GM19395 (cell line): ENCODE data around the gene RSF1.

Experiments used
- ATAC-seq: cut with Tn5 transposase; IDR thresholded peaks from one replicate; pipeline ENCODE4 v1.9.1; 2021; ENCODE audit warnings: mild to moderate bottlenecking, moderate library complexity; ENCODE audit not compliant: unreplicated experiment

The RSF1 gene

DNA sequence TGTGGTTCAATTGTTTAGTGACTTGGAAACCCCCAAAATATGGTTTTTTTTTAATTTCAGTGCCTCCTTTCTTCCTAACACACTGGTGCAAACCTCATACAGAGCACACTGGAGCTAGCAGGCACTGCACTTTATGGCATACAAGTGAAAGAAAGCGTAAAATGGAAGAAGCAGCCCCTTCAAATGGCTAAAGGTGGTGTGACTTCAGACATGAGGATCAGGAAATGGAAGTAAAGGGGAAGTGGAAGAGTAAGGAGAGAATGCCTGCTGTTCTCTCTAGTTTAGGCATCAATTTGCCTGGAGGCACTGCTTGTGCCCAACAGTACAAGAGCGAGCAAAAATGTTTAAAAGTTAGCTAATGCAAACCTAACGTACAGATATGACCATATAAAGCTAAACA is 5.7 kb downstream of the RSF1 start:
- no peak for ATAC-seq

DNA sequence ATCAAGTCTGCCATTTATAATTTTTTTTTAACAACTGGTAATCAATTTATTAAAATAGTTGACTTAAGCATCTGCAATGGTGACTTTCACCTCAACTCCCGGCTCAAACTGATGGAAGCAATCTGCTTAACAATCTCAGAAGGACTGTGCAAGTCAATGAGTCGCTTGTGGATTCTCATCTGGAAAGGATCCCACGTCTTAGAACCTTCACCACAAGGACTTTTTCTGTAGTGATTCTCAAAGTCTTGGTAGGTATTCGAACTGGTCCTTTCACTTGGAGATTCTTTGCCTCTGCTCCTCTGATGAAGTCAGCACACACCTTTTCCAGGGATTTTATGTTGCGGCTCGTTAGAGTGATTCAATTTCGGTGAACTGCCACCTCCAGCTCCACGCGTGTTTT is 7.3 kb downstream of the RSF1 start:
- no peak for ATAC-seq

DNA sequence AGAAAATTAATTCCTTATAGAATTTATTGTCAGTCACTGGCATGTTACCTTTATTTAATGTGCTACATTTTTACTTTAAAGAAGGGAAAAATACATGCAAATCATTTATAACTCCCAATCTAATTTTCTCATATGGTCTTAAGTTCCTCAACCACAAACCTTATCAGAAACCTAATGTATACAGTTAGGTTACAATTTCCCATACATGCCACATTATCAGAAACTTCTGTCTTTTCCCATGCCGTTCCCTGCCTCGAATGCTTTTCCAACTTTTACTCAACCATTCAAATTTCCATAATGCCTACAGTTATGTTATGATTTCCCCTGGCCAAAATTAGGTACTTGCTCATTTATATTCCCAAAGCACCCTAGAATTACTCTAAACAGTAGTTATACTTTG is 13.5 kb downstream of the RSF1 start:
- no peak for ATAC-seq

DNA sequence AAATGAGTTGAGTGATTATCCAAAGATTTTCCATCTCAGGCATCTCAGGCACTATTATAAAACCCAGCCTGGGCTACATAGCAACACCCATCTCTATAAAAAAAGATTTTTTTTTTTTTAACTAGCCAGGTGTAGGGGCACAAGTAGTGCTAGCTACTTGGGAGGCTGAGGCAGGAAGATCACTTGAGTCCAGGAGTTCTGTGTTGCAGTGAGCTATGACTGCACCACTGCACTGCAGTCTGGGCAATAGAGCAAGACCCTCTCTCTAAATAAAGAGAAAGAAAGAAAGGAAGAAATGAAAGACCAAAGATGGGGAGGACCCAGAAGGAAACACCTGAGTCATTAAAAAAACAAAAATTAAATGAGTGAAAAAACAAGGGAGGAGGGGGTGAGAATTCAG is 14.1 kb downstream of the RSF1 start:
- no peak for ATAC-seq

DNA sequence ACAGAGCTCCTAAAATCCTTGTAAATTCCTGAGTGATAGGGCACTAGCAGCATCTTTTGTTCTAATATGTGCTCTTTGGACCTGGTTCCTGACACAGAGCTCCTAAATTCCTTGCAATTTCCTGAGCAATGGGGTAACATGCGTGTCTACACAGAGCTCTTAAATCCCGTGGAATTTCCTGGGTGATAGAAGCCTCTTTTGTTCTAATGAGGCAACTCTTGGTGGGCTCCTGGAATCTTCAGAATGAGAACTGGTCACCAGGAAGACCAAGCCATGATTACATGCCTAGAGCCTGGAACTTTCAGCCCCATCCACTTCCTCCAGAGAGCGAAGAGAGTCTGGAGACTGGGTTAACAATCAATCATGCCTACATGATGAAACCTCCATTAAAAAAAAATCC is 19.0 kb downstream of the RSF1 start:
- ATAC-seq: no peak

DNA sequence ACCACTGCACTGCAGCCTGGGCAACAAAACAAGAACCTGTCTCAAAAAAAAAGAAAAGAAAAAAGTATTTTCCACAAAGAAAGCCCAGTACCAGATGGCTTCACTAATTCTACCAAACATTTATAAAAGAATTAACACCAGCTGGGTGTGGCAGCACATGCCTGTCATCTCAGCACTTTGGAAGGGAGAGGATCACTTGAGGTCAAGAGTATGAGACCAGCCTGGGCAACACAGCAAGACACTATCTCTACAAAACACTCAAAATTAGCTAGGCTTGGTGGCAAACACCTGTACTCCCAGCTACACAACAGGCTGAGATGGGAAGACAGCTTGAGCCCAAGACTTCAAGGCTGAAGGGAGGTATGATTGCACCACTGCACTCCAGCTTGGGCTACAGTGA is 20.1 kb downstream of the RSF1 start:
- no peak for ATAC-seq

DNA sequence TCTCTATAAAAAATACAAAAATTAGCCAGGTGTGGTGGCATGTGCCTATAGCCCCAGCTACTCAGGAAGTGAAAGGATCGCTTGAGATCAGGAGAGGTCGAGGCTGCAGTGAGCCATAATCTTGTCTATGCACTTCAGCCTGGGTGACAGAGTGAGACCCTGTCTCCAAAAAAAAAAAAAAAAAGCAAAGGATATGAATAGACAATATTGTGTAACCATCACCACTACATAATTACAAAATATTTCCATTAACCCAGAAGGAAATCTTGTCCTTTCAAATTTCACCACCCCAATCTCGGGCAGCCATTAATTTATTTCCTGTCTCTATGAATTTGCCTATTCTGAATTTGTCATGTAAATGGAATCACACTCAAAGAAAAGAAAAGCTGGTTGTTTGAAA is 21.2 kb downstream of the RSF1 start:
- no peak for ATAC-seq

DNA sequence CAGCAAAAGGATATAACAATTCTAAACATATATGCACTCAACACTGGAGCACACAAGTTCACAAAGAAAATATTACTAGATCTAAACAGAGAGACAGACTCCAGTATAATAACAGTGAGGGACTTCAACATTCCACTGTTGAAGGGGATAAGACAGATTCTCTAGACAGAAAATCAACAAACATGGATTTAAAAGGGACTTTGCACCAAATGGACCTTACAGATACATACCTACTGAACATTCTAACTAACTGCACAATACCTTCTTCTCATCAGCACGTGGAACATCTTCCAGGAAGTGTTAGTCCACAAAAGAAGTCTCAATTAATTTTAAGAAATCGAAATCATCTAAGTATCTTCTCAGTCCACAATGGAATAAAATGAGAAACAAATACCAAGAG is 26.6 kb downstream of the RSF1 start:
- no peak for ATAC-seq

DNA sequence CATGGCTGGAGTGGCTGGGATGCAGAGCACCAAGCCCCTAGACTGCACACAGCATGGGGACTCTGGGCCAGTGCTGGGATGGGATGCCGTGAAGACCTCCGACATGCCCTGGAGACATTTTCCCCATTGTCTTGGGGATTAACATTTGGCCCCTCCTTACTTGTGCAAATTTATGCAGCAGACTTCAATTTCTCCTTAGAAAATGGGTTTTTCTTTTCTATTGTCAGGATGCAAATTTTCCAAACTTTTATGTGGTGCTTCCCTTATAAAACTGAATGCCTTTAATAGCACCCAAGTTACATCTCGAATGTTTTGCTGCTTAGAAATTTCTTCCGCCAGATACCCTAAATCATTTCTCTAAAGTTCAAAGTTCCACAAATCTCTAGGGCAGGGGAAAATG is 29.2 kb downstream of the RSF1 start:
- no peak for ATAC-seq

DNA sequence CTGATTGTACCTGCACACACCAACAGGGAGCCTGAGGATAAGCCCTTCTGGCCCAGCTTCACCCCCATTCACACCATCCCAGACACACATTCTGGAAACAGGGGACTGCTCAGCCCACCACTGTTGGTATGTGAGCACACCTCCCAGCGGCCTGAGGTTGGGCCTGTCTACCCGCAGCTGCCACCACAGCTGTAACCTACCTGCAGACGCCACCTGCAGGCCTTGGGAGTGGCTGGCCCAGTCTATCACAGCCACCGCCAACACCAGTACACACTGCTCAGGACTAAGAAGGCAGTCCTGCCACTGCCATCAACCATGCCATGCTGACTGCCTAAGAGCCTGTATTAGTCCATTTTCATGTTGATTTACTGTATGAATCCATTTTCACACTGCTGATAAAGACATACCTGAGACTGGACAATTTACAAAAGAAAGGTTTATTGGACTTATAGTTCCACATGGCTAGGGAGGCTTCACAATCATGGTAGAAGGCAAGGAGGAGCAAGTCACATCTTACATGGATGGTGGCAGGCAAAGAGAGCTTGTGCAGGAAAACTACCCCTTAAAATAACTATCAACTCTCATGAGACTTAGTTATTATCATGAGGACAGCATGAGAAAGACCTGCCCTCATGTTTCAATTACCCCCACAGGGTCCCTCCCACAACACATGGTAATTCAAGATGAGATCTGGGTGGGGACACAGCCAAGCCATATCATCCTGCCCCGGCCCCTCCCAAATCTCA is 30.6 kb downstream of the RSF1 start:
- no peak for ATAC-seq

DNA sequence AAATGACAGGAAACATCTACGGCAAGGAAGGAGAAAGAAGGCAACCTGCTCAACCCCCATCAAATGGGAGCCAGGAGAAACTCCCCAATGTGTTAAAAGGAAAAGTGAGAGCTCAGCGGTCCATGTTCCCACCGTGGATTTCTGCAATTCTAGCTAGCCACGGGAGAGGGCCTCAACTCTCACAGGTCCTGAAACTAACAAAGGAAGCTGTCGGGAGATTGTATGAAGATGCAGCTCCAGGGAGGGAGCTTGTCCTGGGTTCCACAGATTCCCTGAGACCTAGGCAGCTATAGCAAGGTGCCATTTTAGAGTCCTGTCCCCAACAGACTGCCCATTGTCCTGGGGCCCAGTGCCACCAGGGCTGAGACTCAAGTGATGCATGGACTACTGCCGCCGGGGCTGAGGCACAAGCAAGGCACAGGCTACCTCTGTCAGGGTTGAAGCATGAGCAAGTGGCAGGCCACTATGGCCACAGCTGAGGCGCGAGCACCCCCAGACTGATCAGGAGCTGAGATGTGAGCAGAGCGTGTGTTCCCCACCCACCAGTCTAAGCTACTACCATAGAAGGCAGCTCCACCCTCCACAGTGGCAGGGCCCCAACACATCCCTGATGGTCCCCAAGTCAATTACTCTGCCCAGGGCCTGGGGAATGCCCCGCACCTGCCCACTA is 31.3 kb downstream of the RSF1 start:
- no peak for ATAC-seq

DNA sequence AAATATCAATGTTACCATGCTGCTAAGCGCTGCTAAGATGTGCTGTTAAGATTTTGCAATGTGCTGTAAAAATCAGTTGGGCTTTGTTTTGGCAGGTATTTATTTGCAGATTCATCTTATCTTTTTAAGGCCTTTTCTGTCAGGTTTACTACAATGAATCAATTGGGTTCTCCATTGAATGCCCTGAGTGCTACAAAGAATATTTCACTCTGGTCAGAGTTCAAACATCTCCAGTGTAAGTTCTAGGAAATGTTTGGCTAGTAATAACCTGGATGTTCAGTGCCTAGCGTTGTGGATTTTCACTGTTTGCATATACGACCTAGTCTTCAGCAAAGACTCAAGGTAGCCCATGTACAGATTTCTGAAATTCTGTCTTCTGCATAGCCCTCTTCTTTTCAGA is 36.0 kb downstream of the RSF1 start:
- no peak for ATAC-seq

DNA sequence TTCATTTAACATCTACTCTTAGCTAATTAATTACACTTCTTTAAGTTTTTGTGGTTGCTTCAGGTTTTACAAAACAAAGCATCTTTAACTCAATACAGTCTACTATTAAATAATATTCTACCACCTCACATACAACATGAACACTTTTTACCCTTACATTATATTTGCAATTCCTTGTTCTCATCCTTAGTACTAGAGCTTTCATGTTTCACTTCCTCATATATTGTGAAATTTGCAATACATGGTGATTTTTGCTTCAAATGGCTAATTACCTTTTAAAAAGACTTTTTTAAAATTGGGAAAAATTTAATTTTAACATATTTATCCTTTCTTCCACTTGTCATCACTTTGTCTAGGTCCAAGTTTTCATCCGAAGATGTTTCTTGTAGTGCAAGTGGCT is 37.5 kb downstream of the RSF1 start:
- no peak for ATAC-seq

DNA sequence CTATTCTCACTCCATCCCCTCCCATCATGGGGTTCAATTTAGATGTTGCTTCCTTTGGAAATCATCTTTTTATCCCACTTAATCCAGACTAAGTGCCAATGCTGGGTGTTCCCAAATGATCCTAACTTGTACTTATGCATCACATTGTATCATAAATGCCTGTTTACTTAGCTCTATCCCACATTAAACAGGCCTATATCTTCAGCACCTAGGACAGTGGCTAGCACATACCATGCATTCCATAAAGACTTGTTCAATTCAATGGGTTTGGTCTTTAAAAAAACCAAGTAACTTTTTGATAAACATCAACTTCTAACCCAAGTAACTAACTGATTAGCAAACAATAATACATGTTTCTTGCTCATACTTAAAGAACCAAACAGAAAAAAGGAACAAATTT is 40.6 kb downstream of the RSF1 start:
- no peak for ATAC-seq

DNA sequence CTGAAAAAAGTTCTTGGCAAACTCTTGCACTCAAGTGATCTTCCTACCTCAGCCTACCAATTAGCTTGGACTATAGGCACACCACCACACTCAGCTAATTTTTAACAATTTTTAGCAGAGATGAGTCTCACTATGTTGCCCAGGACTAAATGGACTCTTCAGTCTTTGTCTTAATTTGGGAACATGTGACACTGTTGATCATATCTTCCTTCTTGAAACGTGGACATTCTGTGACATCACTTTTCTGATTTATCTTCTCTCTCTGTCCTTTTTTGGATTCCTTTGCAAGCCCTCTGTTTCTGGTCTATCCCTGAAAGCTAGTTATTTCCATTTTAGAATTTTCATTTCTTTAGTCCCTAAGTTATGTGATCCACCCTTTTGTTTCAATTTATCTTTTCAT is 42.0 kb downstream of the RSF1 start:
- no peak for ATAC-seq

DNA sequence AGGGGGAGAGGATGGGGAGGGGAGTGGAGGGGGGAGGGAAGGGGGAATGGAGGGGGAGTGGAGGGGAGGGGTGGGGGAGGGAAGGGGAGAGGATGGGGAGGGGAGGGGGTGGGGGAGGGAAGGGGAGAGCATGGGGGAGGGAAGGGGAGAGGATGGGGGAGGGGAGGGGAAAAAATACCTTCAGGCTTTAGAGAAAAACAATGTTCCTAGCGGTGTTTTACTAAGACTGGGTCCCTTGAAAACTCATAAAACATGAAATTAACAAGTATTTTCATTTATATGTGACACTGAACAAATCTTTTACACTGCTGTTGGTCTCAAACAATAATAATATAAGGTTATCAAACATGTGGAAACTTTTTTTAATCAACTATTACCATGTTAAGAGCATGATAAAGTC is 42.4 kb downstream of the RSF1 start:
- ATAC-seq: no peak

DNA sequence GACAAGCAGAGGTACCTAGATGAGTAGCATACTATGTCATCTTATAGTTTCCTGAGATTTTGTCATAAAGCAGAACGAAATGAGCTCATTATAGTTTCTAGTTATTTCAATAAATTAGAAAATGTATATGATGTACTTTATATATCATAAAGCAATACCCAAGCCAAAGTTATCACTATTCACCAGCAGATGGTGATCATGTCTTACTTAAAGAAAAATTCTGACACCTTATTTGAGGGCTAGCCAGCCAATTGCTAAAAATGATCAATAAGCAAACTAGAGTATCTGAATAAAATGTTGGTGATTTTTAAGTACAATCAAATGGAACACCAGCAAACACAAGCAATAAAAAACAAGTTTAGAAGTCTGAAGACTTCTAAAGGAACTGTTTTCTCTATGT is 44.1 kb downstream of the RSF1 start:
- no peak for ATAC-seq

DNA sequence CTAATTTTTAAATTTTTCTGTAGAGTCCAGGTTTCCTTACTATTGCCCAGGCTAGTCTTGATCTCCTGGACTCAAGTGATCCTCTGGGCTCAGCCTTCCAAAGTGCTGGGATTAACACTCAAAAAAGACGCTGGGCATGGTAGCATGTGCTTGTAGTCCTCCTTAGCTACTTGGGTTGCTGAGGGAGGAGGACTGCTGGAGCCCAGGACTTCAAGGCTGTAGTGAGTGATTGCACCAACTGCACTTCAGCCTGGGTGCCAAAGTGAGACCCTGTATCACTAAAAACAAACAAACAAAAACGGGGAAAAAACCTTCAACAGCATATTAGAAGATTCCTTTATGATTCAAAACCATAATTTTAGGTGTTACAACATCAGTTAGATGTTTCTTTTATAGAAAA is 44.6 kb downstream of the RSF1 start:
- ATAC-seq: no peak

DNA sequence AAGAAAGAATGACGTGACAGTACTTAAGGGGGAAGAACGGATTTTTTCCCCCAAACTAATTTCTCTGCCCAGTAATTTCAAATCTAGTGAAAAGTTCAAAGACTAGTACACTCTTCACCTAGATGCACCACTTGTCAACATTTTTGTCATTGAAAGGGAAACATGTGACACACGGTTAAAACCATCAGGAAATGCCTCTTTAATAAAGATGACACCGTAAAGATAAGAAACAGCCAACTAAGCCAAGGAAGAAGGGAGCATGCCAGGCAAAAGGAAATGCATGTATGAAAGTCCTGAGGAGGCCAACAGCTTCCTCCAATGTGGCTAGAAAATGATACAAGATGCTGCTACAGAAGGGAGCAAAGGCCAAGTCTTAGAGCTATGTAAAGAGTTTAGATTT is 49.4 kb downstream of the RSF1 start:
- ATAC-seq: no peak

DNA sequence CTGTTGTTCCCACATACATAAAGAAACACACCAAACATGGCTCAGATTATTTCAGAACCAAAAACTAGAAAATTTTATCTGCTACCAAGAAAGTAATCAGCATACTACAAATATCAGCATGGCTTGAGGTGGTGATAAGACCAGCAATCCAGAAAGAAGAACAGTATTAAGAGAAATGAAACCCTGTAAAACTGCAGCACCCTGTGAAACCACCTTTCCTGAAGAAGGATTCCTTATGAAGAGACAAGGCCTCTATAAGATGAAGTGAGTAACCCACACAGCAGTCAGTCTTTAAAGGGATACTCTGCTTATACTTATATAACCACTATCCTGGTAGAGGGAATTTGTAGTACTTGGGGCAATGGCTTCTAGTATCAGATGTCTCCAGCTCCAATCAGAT is 49.9 kb downstream of the RSF1 start:
- ATAC-seq: no peak

DNA sequence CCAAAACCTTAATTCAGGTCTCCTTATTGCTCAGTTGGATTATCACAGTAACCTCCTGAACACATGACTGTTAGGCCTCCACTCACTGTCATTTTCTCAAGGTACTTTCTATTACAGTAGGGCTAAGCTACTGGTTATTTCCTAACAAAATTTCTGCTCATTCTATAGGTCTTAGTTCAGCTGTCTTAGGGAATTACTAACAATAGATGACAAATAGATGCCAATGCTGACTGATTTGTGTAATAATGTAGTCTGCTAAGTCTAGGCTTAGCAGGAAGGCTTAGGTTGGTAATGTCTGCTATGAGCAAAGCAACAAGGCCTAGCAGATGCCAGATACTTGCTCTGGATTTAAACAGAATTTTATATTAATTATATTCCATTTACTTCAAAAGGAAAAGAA is 58.1 kb downstream of the RSF1 start:
- ATAC-seq: no peak

DNA sequence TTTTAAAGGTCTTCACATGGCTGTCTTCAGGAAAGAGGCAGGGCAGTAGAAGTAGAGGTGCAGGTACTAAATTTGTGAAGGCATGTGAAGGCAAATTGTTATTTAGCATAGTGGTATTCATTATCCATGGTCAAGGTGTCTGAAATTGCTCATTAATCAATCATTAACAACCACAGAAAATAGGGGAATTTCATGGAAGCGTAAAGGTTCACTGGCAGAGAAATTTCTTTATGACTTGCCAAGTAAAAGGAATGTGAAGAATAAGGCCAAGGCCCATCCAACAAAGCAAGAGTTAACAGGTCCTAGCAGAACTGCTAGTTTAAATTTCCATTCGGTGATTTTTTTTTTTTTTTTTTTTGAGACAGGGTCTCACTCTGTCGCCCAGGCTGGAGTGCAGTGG is 59.0 kb downstream of the RSF1 start:
- ATAC-seq: no peak

DNA sequence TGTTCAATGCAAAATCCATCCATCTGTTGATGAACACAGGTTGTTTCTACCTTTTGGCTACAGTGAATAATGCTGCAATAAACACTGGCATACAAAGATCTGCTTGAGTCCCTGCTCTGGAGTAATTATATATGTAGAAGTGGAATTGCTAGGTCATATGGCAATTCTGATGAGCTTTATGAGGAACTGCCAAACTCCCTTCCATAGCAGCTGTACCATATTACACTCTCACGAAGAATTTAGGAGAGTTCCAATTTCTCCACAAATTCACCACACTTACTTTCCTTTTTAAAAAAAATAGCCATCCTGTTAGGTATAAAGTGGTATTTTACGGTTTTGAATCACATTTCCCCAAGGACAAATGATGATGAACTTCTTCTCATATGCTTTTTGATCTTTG is 62.2 kb downstream of the RSF1 start:
- no peak for ATAC-seq
